T-helper 9 cell (primary cell): ENCODE measurements around the gene PEX10.

ENCODE experiments used
- DNase-seq: peaks from one replicate; pipeline ENCODE4 v3.0.0-alpha.2; 2020

PEX10 gene

GRCh38 chr1:2374252-2375155 is 37.9 kb downstream of the PEX10 start:
- DNase-seq, result no peak

GRCh38 chr1:2373551-2374251 is 38.7 kb downstream of the PEX10 start:
- no peak for DNase-seq

GRCh38 chr1:2372551-2373490 is 39.5 kb downstream of the PEX10 start:
- DNase-seq, result no peak

- DNase-seq, result no peak
Measured at GRCh38 chr1:2368053-2368744, 44.2 kb downstream of the PEX10 start.

GRCh38 chr1:2363847-2364513 is 48.4 kb downstream of the PEX10 start:
- DNase-seq, result no peak

GRCh38 chr1:2360588-2361364 is 51.6 kb downstream of the PEX10 start:
- DNase-seq, result no peak

- no peak for DNase-seq
Measured at GRCh38 chr1:2358651-2359640, 53.4 kb downstream of the PEX10 start.

- no peak for DNase-seq
Measured at GRCh38 chr1:2358072-2358471, 54.3 kb downstream of the PEX10 start.

- DNase-seq, result no peak
Measured at GRCh38 chr1:2356911-2357845, 55.2 kb downstream of the PEX10 start.

- no peak for DNase-seq
Measured at GRCh38 chr1:2356401-2356800, 56.0 kb downstream of the PEX10 start.

GRCh38 chr1:2355373-2356261 is 56.7 kb downstream of the PEX10 start:
- no peak for DNase-seq

- DNase-seq, result no peak
Measured at GRCh38 chr1:2354511-2355372, 57.6 kb downstream of the PEX10 start.
